Measurements from ENCODE around the gene MFRP. TPM values are rescaled to one million over a fixed set of nuclear protein-coding genes. Genes with fewer than 3 reads are reported as not detected.

Gene MFRP
- total and polyA plus RNA-seq, 9 of the 15 experiments (the other 6 are each of a cell fraction or from before 2014, with no cell fraction given): not detected

GRCh38 chr11:119318240-119319135 lies 28.0 kb downstream of the MFRP start (continued):
- TF ChIP-seq ZFP91 (CRISPR knock-in tag; IDR thresholded peaks at IDR 0.05) (no peak), NFXL1 (CRISPR knock-in tag; IDR thresholded peaks at IDR 0.05) (no peak), TAF15 (IDR thresholded peaks at IDR 0.05; ENCODE audit: low read depth, low read length) (no peak), RHOXF2B (CRISPR knock-in tag; conservative IDR thresholded peaks at IDR 0.05) (no peak), FUS (optimal IDR thresholded peaks at IDR 0.05; ENCODE audit: low read depth, low read length) (no peak), ZNF830 (CRISPR knock-in tag; IDR thresholded peaks at IDR 0.05) (no peak), TFAM (CRISPR knock-in tag; conservative IDR thresholded peaks at IDR 0.05) (no peak), NEUROD1 (IDR thresholded peaks at IDR 0.05; ENCODE audit: borderline replicate concordance, low read depth, low read length, partially characterized antibody) (peak; percentile 67), MYC (IDR thresholded peaks at IDR 0.05; ENCODE audit: low read depth, low read length) (peak; percentile 15; the same call in 1 of the 2 replicates), MYC (CRISPR knock-in tag; IDR thresholded peaks at IDR 0.05; ENCODE audit: borderline replicate concordance, low read depth) (peak; percentile 36; the same call in 1 of the 2 replicates), NR2F6 (CRISPR knock-in tag; IDR thresholded peaks at IDR 0.05) (no peak), TAL1 (IDR thresholded peaks at IDR 0.05) (no peak), TEAD4 (IDR thresholded peaks at IDR 0.05; ENCODE audit: low read length) (no peak), TEAD4 (CRISPR knock-in tag; IDR thresholded peaks at IDR 0.05; ENCODE audit: borderline replicate concordance) (no peak), SLC30A9 (CRISPR knock-in tag; IDR thresholded peaks at IDR 0.05) (no peak), SRSF3 (IDR thresholded peaks at IDR 0.05; ENCODE audit: insufficient read depth, low read length) (no peak), ARID2 (IDR thresholded peaks at IDR 0.05) (no peak), ZC3H8 (IDR thresholded peaks at IDR 0.05) (no peak), LARP7 (IDR thresholded peaks at IDR 0.05) (no peak), PPARD (CRISPR knock-in tag; IDR thresholded peaks at IDR 0.05) (no peak), KDM1A (IDR thresholded peaks at IDR 0.05) (no peak), ESRRA (IDR thresholded peaks at IDR 0.05; ENCODE audit: borderline replicate concordance, low read depth) (0 out of 2 replicates have a peak, but pooled peaks have one; percentile 53), GTF2E2 (tag; IDR thresholded peaks at IDR 0.05) (peak; percentile 66; the same call in 1 of the 2 replicates), POLR2H (tag; IDR thresholded peaks at IDR 0.05; ENCODE audit: low read depth) (peak; percentile 84), SMAD2 (IDR thresholded peaks at IDR 0.05; ENCODE audit: low read depth, low read length) (no peak), HDAC2 (IDR thresholded peaks at IDR 0.05) (no peak), ZNF232 (CRISPR knock-in tag; IDR thresholded peaks at IDR 0.05) (0 out of 2 replicates have a peak, but pooled peaks have one; percentile 28)
- TF ChIP-seq, protein P1, sequence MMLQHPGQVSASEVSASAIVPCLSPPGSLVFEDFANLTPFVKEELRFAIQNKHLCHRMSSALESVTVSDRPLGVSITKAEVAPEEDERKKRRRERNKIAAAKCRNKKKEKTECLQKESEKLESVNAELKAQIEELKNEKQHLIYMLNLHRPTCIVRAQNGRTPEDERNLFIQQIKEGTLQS (IDR thresholded peaks at IDR 0.05): peak; percentile 54; the same call in 1 of the 2 replicates
- TF ChIP-seq, protein P1 (CRISPR knock-in tag; conservative IDR thresholded peaks at IDR 0.05): no peak

All from K562 (cell line).